GM12874 (cell line): Measurements from ENCODE around the gene FAM216A.

Experiments
- TF ChIP-seq, protein P1 (sequence below): IDR thresholded peaks from 2 replicates; pipeline ENCODE4 v1.5.1; 2011; ENCODE audit warnings: low read depth, mild to moderate bottlenecking, control low read depth, low read length, moderate library complexity; ENCODE audit not compliant: insufficient read depth

Gene FAM216A

GRCh38 chr12:110532644-110533043 lies 64.0 kb downstream of the FAM216A start:
- TF ChIP-seq, protein P1, sequence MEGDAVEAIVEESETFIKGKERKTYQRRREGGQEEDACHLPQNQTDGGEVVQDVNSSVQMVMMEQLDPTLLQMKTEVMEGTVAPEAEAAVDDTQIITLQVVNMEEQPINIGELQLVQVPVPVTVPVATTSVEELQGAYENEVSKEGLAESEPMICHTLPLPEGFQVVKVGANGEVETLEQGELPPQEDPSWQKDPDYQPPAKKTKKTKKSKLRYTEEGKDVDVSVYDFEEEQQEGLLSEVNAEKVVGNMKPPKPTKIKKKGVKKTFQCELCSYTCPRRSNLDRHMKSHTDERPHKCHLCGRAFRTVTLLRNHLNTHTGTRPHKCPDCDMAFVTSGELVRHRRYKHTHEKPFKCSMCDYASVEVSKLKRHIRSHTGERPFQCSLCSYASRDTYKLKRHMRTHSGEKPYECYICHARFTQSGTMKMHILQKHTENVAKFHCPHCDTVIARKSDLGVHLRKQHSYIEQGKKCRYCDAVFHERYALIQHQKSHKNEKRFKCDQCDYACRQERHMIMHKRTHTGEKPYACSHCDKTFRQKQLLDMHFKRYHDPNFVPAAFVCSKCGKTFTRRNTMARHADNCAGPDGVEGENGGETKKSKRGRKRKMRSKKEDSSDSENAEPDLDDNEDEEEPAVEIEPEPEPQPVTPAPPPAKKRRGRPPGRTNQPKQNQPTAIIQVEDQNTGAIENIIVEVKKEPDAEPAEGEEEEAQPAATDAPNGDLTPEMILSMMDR = no peak

GRCh38 chr12:110533607-110534006 lies 65.0 kb downstream of the FAM216A start:
- TF ChIP-seq, protein P1 = no peak

GRCh38 chr12:110534811-110535210 lies 66.2 kb downstream of the FAM216A start:
- TF ChIP-seq, protein P1 = no peak

DNA sequence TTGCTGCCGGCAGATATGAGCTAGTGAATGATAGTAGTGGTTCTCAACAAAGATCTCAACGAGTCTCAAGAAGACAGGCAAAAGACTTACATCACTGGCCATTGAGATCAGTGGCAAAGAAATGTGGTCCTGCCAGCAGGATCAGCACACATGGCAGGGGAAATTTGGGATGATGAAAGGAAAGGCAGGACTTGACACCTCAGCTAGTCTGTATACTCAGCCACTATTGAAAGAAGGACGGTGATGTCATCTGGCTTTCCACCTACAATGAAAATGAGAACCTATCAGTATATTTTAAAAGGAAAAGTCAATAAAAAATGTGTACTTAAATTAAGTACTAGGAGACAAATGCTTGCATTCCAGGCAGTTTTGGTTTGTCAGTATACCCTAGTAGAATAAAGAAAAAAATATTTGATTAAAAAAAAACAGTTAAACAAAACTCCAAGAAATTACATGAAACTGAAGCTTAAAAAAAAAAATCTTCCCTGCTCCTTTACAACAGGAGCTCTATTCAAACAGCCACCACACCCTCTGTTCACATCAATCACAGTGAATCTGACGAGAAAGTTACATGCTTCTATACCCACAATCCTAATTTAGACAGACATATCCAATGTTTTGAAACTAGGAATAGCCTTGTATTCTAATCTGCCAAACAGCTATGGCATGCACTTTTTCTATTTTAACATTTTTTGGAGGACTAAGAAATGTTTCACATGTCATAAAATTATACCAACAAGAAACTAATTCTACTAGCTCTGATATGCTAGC lies 68.4 kb downstream of the FAM216A start:
- TF ChIP-seq, protein P1 = no peak

- TF ChIP-seq, protein P1 = no peak
Observed at GRCh38 chr12:110537605-110538409, 69.2 kb downstream of the FAM216A start.

GRCh38 chr12:110538869-110539622 lies 70.4 kb downstream of the FAM216A start:
- TF ChIP-seq, protein P1 = no peak
